Cortex of kidney (tissue), 1 donor: ENCODE data around the gene LEFTY1.

Experiments used
- DNase-seq: peaks from one replicate; lab custom pipeline; 2025; lab: John Stamatoyannopoulos, UW

Gene LEFTY1

GRCh38 chr1:225915538-225915991 is 26.6 kb upstream of the LEFTY1 start:
- no peak for DNase-seq

- DNase-seq: no peak
Measured at GRCh38 chr1:225914947-225915346, 26.0 kb upstream of the LEFTY1 start.

- no peak for DNase-seq
Measured at GRCh38 chr1:225914391-225914790, 25.4 kb upstream of the LEFTY1 start.

GRCh38 chr1:225911191-225912130 is 22.5 kb upstream of the LEFTY1 start:
- no peak for DNase-seq

GRCh38 chr1:225909477-225909876 is 20.5 kb upstream of the LEFTY1 start:
- DNase-seq: no peak

- DNase-seq: no peak
Measured at GRCh38 chr1:225908773-225909172, 19.8 kb upstream of the LEFTY1 start.

- DNase-seq: no peak
Measured at GRCh38 chr1:225908013-225908640, 19.2 kb upstream of the LEFTY1 start.

GRCh38 chr1:225907341-225907740 is 18.4 kb upstream of the LEFTY1 start:
- DNase-seq: no peak

GRCh38 chr1:225906467-225906866 is 17.5 kb upstream of the LEFTY1 start:
- no peak for DNase-seq

- no peak for DNase-seq
Measured at GRCh38 chr1:225903623-225904022, 14.7 kb upstream of the LEFTY1 start.

GRCh38 chr1:225899044-225899925 is 10.3 kb upstream of the LEFTY1 start:
- DNase-seq: no peak

GRCh38 chr1:225897595-225898514 is 8.9 kb upstream of the LEFTY1 start:
- DNase-seq: no peak

- DNase-seq: no peak
Measured at GRCh38 chr1:225896937-225897549, 8.1 kb upstream of the LEFTY1 start.

GRCh38 chr1:225896494-225896893 is 7.5 kb upstream of the LEFTY1 start:
- DNase-seq: no peak

- no peak for DNase-seq
Measured at GRCh38 chr1:225892307-225892706, 3.4 kb upstream of the LEFTY1 start.

- DNase-seq: no peak
Measured at GRCh38 chr1:225891229-225891972, 2.5 kb upstream of the LEFTY1 start.

GRCh38 chr1:225890346-225891228 is 1.6 kb upstream of the LEFTY1 start:
- DNase-seq: no peak

- DNase-seq: no peak
Measured at GRCh38 chr1:225889743-225890142, 797 bp upstream of the LEFTY1 start.
